Mammary epithelial cell (primary cell): ENCODE data around the gene FSCB.

ENCODE experiments used
- CTCF ChIP-seq, 2 donors: IDR thresholded peaks in 1 of 2; conservative IDR thresholded peaks in 1 of 2; 2 replicates each; pipeline ENCODE4 v1.5.1; 2011 to 2012; ENCODE audit warnings: inconsistent platforms in 2 of 2, low read length in 2 of 2, mild to moderate bottlenecking in 2 of 2, control low read depth in 1 of 2, low read depth in 1 of 2; ENCODE audit not compliant: insufficient read depth in 1 of 2; ENCODE audit errors: extremely low read depth in 1 of 2
- EZH2 ChIP-seq: IDR thresholded peaks from 2 replicates; pipeline ENCODE4 v1.6.1; 2012; ENCODE audit warnings: low read length, inconsistent platforms, borderline replicate concordance

- TF ChIP-seq CTCF (conservative IDR thresholded peaks at IDR 0.05 in 1 of 2, IDR thresholded peaks at IDR 0.05 in 1 of 2; ENCODE audit: extremely low read depth in 1 of 2, insufficient read depth in 1 of 2, low read depth in 1 of 2, low read length in 2 of 2) (no peak), EZH2 (no peak)
These were observed 18.2 kb upstream of the FSCB start for GRCh38 chr14:44525237-44525636.
